ENCODE results near the gene RAB7B.
"Not testable (repeated sequence)": the region's sequence is repeated elsewhere in the genome, so short reads cannot be mapped to it uniquely, and the experiment has no call there.

DNA sequence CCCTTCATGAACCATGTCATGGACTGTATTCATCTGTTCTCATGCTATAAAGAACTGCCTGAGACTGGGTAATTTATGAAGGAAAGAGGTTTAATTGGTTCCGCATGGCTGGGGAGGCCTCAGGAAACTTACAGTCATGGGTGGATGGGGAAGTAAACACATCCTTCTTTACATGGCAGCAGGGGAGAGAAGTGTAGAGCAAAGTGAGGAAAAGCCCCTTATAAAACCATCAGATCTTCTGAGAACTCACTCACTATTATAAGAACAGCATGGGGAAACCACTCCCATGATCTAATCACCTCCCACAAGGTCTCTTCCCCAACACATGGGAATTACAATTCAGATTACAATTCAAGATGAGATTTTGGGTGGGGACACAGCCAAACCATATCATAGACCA lies 6.6 kb downstream of the RAB7B start:
- not testable (repeated sequence) for TF ChIP-seq CTCF (IDR thresholded peaks at IDR 0.05; ENCODE audit: insufficient read depth, low read depth, low read length); EZH2 (IDR thresholded peaks at IDR 0.05; ENCODE audit: insufficient read depth, low read length)

All from astrocyte (in vitro differentiated cells and primary cell).